Astrocyte (in vitro differentiated cells and primary cell): ENCODE data around the gene MAP1LC3C.

Source experiments
- CTCF ChIP-seq: IDR thresholded peaks from 2 replicates; pipeline ENCODE4 v1.5.1; 2011; ENCODE audit warnings: low read depth, mild to moderate bottlenecking, inconsistent platforms, low read length, moderate library complexity; ENCODE audit not compliant: insufficient read depth
- EZH2 ChIP-seq: IDR thresholded peaks from 2 replicates; pipeline ENCODE4 v1.6.1; 2012; ENCODE audit warnings: mild to moderate bottlenecking, low read length, inconsistent platforms; ENCODE audit not compliant: insufficient read depth

GRCh38 chr1:242017580-242018233, 18.8 kb upstream of the MAP1LC3C start:
- TF ChIP-seq CTCF = peak; percentile 53
- TF ChIP-seq EZH2 = no peak
